ENCODE measurements around the gene RPL22.

Gene RPL22

DNA sequence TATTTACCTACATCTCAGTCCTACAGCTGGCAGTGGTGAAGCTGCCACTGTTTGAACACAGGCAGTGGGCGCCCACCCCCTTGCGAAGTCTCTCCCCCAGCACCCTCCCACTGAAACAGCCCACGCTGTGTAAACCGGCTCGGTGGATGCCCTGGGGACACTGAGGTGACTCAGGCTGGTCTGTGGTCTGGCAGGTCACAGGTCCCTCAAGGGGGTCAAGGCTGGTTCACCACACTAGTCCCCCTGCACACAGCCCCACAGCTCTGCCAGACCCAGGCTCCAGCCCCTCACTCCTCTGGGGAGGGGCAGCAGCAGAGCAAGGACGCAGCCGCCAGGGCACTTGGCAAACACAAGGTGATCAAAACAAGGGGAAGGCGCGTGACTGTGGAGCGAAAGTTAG is 26.8 kb downstream of the RPL22 start:
- no peak for DNase-seq (ENCODE audit: low read depth in 3 of 3)

GRCh38 chr1:6171548-6172124 is 27.8 kb downstream of the RPL22 start:
- no peak for DNase-seq (ENCODE audit: low read depth in 3 of 3)

DNA sequence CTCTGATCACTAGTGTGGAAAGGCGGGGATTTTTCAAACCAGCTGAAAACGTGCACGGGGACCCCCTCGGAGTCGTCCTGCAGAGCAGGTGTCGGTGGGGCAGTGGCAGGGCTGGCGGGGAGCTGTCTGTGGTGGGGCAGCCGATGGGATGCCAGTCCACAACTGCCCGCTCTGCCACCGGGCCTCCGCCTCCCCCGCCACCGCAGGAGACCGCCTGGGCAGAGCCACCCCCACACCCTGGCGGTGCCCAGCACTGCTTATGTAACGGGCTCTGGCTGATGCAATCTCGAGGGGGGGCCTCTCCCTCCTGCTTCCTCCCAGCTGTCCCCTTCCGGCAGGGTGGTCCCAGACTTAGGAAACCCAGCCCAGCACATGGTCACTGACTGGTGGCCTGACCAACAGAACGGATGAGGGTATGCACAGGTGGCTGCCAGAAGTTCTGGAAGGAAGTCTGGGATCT is 28.6 kb downstream of the RPL22 start:
- no peak for DNase-seq (ENCODE audit: low read depth in 3 of 3)

DNA sequence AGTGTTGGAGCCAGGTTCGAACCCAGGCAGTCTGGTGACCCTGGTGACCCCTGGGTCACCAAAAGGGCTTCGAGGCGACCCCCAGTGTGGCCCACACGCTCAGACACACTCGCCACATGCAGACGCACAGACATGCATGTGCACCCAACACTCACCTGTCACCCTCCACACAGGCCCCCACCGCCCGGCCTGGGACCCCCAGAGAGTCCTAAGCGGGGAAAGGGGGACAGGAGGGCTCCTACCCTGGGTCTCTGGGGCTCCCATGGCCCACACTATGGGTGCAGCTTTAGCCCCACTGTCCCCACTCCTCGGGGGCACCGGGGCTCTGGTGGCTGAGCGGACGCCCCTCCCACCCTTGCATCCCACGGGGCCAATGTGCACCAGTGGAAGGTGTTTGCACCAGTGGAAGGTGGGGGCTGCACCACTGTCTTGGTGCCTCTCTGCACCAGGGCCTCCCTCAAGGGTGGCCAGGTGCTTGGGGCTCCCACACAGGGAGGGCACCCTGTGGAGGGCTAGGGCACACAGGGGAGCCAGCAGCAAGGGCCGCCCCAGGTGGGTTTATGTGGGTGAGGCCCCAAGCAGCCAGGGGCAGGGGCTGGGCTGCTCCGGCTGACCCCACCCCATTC is 29.2 kb downstream of the RPL22 start:
- no peak for DNase-seq (ENCODE audit: low read depth in 3 of 3)

- DNase-seq (ENCODE audit: low read depth in 3 of 3): no peak
Measured at GRCh38 chr1:6168947-6169586, 30.3 kb downstream of the RPL22 start.

GRCh38 chr1:6167391-6168303 is 31.7 kb downstream of the RPL22 start:
- DNase-seq (ENCODE audit: low read depth in 3 of 3): no peak

- no peak for DNase-seq (ENCODE audit: low read depth in 3 of 3)
Measured at GRCh38 chr1:6166655-6167390, 32.6 kb downstream of the RPL22 start.

- no peak for DNase-seq (ENCODE audit: low read depth in 3 of 3)
Measured at GRCh38 chr1:6166221-6166620, 33.2 kb downstream of the RPL22 start.

- DNase-seq (ENCODE audit: low read depth in 3 of 3): no peak
Measured at GRCh38 chr1:6165441-6165985, 33.9 kb downstream of the RPL22 start.

DNA sequence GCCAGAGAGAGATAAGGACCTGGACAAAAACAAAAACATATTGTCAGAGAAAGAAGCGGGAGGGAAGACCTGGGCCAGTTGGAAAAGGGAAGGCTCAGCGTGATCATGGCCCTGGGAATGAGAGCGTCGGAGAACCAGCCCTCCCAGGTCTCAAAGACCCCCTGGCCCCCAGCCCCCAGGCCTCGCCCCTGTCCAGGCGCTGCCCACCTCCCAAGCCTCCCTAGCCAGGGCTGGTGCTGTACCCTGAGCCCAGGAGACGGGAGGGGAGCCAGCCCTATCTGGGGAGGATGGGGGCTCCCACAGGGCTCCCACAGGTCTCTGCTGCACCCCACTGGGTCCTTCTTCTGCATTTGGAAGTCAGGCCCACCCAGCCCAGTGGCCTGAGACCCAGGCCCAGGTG is 34.4 kb downstream of the RPL22 start:
- DNase-seq (ENCODE audit: low read depth in 3 of 3): no peak

DNA sequence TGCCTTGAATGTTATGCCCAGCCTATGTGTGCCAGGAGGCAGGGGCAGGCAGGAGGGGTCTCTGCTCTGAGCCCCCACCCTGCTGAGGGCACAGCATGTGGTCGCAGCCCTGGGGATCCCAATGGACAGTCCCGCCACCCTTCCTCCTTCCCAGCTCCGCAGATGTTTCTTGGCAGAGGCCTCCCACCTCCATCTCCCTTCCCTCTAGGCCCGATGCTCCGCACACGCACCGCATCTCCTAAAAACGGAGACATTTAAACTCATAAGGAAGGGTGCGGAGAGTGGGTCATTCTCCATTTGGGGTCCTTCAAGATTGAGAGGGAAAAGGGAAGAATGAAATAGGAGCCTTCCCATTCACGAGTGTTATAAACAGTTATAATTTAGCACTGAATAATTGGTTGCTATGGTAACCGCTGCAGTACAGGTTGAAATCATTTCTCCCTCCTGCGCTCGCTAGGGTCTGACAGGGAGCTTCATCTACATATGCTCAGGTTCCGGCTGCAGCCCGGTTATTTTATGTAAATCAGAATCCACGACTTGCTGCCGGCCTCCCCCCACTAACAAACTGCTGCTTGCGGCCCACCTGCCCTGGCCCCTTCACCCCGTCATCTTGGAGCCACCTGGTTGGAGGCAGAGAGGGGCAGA is 35.3 kb downstream of the RPL22 start:
- no peak for DNase-seq (ENCODE audit: low read depth in 3 of 3)

- no peak for DNase-seq (ENCODE audit: low read depth in 3 of 3)
Measured at GRCh38 chr1:6163191-6163972, 36.0 kb downstream of the RPL22 start.

DNA sequence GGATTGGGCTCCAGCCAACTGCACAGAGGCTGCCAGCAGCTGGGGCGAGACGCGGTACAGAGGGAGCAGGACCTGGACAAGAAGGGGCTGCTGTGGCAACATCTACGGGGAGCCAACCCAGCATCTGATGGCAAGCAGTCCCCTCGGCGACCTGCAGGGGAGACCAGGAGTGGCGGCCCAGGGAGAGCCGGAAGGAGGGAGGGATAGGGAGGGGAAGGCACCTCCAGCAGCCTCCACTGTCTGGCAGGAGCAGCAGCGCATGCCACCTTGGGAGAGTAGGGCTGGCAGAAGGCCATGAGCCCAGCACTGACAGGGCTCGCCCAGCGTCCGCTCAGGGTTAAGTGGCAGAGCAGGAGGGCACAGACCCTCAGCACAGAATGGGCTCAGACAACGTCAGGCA is 36.6 kb downstream of the RPL22 start:
- DNase-seq (ENCODE audit: low read depth in 3 of 3): no peak

DNA sequence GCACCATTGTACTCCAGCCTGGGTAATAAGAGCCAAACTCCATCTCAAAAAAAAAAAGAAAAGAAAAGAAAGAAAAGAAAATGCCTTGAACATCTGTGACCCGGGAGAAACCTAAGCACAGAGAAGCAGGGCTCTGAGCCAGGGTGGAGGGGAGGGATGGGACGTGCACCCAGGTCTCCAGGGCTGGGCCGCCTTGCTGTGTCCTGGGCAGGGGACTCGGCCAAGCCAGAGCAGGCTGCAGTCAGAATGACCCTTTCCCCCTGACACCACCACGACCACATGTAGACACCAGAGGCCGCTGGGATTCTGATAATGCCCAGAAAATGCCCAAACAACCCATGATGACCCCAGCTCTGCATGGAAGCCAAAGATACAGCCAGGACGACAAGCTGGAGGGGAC is 37.1 kb downstream of the RPL22 start:
- DNase-seq (ENCODE audit: low read depth in 3 of 3): no peak

DNA sequence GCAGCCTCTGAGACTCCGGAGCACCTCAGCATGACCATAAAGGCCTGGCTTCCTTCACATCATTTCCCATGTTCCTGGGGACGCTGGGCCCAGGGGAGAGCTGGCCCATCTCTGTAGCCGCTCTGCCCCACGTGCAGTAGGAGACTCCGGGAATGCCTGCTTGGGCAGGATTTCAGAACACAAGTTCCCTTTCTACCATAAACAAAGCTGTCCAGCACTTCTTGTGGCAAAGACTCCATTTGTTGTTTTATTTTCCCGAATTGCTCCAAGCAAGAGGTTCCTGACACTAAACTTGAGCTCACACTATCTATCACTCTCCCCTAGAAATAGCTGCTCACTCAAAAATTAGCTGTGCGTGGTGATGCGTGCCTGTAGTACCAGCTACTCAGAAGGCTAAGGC is 41.2 kb downstream of the RPL22 start:
- no peak for DNase-seq (ENCODE audit: low read depth in 3 of 3)

- DNase-seq (ENCODE audit: low read depth in 3 of 3): peak; percentile 6 to 62 (median 33)
Measured at GRCh38 chr1:6157528-6158174, 41.7 kb downstream of the RPL22 start.

GRCh38 chr1:6157132-6157527 is 42.3 kb downstream of the RPL22 start:
- no peak for DNase-seq (ENCODE audit: low read depth in 3 of 3)

GRCh38 chr1:6154525-6155319 is 44.7 kb downstream of the RPL22 start:
- DNase-seq (ENCODE audit: low read depth in 3 of 3): no peak

- DNase-seq (ENCODE audit: low read depth in 3 of 3): no peak
Measured at GRCh38 chr1:6152882-6153281, 46.5 kb downstream of the RPL22 start.

Data from stimulated activated CD4-positive, alpha-beta T cell treated with anti-CD3 and anti-CD28 coated beads, TNF-alpha, amount 100 ng/mL, for 48 hours (primary cell).